ENCODE measurements around the gene CRCP. TPM values are rescaled to one million over a fixed set of nuclear protein-coding genes. Genes with fewer than 3 reads are reported as not detected.
A peak's percentile ranks its signal among the peaks of the same experiment; 100 is the strongest.

Gene CRCP
- total and polyA plus RNA-seq, 10 donors = 11.5 to 46.2 (median 41.7) TPM

DNA sequence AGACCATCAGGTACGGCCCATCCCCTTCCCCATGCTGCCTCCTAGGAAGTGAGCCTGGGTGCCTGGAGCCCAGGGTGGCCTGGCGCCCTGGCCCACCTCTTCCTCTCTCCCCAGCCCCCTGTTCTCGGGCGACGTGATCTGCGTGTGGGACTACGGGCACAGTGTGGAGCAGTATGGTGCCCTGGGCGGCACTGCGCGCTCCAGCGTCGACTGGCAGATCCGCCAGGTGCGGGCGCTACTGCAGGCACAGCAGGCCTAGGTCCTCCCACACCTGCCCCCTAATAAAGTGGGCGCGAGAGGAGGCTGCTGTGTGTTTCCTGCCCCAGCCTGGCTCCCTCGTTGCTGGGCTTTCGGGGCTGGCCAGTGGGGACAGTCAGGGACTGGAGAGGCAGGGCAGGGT, 22.0 kb upstream of the CRCP start:
- intact Hi-C loops (cut with DNase I; ENCODE audit: low total_unique reads) = no loop called here
- no peak for DNase-seq
- 95 to 99% (median 97%) methylated on average over 11 to 19 of the region's 19 CpGs for WGBS, 5 donors

DNA sequence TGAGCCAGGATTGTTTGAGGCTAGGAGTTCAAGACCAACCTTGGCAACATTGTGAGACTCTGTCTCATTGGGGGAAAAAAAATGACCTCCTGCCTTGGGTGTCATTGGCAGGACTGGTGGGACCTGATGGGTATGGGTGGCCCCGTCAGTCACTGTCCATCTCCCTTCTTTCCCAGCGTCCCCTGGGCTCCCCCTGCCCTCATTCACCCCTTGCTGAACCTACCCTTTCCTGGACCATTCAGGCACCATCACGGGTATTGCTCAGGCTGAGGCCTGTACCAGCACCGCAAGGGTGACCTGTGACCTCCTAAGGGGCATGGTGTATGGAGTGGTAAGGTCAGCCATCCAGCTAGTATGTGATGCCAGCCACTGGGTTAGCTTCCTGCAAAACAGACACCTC, 19.6 kb upstream of the CRCP start:
- Histone ChIP-seq H3K4me3 (no peak overlapping the region), H3K9me3 (no peaks in the 10 kb centered on the region), H3K27me3 (replicated peaks in 1 of 7) (no peaks in the 10 kb centered on the region), H3K27ac (no peak overlapping the region), H3K4me1 (peaks cover 0 to 7% (median 5%) of the 10 kb centered on the region in 6 donors), H3K36me3 (peaks cover 0 to 42% (median 9%) of the 10 kb centered on the region in 6 donors)
- 89 to 99% (median 93%) methylated on average over 3 to 4 of the region's 4 CpGs for WGBS, 5 donors
- intact Hi-C loops (cut with DNase I; ENCODE audit: low total_unique reads) = no loop called here
- DNase-seq = no peak
- TF ChIP-seq POLR2A (IDR thresholded peaks at IDR 0.05) (no peak), POLR2AphosphoS5 (IDR thresholded peaks at IDR 0.05) (no peak)
- TF ChIP-seq, protein P1, sequence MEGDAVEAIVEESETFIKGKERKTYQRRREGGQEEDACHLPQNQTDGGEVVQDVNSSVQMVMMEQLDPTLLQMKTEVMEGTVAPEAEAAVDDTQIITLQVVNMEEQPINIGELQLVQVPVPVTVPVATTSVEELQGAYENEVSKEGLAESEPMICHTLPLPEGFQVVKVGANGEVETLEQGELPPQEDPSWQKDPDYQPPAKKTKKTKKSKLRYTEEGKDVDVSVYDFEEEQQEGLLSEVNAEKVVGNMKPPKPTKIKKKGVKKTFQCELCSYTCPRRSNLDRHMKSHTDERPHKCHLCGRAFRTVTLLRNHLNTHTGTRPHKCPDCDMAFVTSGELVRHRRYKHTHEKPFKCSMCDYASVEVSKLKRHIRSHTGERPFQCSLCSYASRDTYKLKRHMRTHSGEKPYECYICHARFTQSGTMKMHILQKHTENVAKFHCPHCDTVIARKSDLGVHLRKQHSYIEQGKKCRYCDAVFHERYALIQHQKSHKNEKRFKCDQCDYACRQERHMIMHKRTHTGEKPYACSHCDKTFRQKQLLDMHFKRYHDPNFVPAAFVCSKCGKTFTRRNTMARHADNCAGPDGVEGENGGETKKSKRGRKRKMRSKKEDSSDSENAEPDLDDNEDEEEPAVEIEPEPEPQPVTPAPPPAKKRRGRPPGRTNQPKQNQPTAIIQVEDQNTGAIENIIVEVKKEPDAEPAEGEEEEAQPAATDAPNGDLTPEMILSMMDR (IDR thresholded peaks at IDR 0.05 in 8 of 11, conservative IDR thresholded peaks at IDR 0.05 in 3 of 11) = no peak

More for the DNA sequence above, 22.0 kb upstream of the CRCP start:
- Histone ChIP-seq H3K4me1 (no peaks in the 10 kb centered on the region), H3K36me3 (peaks cover 0 to 64% (median 10%) of the 10 kb centered on the region in 6 donors), H3K27ac (no peak overlapping the region), H3K4me3 (no peak overlapping the region), H3K27me3 (replicated peaks in 1 of 7) (no peaks in the 10 kb centered on the region), H3K9me3 (no peaks in the 10 kb centered on the region)
- TF ChIP-seq POLR2AphosphoS5 (IDR thresholded peaks at IDR 0.05) = peak in 1 of 3 donors; percentile 52
- TF ChIP-seq, protein P1 (IDR thresholded peaks at IDR 0.05 in 8 of 11, conservative IDR thresholded peaks at IDR 0.05 in 3 of 11) = no peak

DNA sequence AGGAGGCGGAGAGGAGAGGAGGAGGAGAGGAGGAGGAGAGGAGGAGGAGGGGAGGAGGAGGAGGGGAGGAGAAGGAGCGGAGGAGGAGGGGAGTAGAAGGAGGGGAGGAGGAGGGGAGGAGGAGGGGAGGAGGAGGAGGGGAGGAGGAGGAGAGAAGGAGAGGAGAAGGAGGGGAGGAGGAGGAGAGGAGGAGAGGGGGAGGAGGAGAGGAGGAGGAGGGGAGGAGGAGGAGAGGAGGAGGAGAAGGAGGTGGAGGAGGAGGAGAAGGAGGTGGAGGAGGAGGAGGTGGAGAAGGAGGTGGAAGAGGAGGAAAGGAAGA, 15.5 kb upstream of the CRCP start:
- H3K27me3 ChIP-seq (replicated peaks in 1 of 7) = no peaks in the 10 kb centered on the region
- DNase-seq = no peak
- H3K36me3 ChIP-seq = peaks cover 0 to 6% (median 0%) of the 10 kb centered on the region in 6 donors
- 67 to 87% methylated on average over 1 to 2 of the region's 2 CpGs; no CpG with 5 or more reads in 3 of the 5 donors for WGBS, 5 donors
- no peaks in the 10 kb centered on the region for H3K9me3 ChIP-seq
- TF ChIP-seq, protein P1 (IDR thresholded peaks at IDR 0.05 in 8 of 11, conservative IDR thresholded peaks at IDR 0.05 in 3 of 11) = no peak
- H3K27ac ChIP-seq = peak overlapping the region in 3 of 8 donors; percentile 75 to 83 (median 77)
- H3K4me1 ChIP-seq = peaks cover 0 to 16% (median 13%) of the 10 kb centered on the region in 6 donors
- intact Hi-C loops (cut with DNase I; ENCODE audit: low total_unique reads) = no loop called here
- no peak overlapping the region for H3K4me3 ChIP-seq

DNA sequence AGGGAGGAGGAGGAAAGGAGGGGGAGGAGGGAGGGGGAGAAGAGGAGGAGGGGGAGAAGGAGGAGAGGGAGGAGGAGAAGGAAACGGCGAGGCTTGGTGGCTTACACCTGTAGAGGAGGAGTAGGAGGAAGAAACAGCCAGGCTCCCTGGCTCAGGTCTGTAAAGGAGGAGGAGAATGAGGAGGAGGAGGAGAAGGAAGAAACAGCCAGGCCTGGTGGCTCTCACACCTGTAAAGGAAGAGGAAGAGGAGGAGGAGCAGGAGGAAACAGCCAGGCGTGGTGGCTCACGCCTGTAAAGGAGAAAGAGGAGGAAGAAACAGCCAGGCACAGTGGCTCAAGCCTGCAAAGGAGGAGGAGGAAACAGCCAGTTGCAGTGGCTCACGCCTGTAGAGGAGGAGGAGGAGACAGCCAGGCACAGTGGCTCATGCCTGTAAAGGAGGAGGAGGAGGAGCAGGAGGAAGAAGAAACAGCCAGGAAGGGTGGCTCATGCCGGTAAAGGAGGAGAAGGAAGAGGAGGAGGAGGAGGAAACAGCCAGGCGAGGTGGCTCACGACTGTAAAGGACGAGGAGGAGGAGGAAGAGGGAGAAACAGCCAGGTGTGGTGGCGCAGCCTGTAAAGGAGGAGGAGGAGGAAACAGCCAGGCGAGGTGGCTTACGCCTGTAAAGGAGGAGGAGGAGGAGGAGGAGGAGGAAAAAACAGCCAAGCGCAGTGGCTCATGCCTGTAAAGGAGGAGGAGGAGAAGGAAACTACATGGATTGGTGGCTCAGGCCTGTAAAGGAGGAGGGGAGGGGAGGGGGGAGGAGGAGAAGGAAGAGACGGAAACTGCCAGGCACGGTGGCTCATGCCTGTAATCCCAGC, 14.9 kb upstream of the CRCP start:
- Histone ChIP-seq H3K4me1 (peaks cover 0 to 16% (median 13%) of the 10 kb centered on the region in 6 donors), H3K36me3 (peaks cover 0 to 6% (median 0%) of the 10 kb centered on the region in 6 donors), H3K27ac (peak overlapping the region; percentile 27 to 84 (median 75)), H3K27me3 (replicated peaks in 1 of 7) (no peaks in the 10 kb centered on the region), H3K4me3 (peak overlapping the region in 7 of 8 donors; percentile 5 to 59 (median 29)), H3K9me3 (no peaks in the 10 kb centered on the region)
- WGBS, 5 donors = 1 to 4% (median 3%) methylated on average over 15 of the region's 15 CpGs
- intact Hi-C loops (cut with DNase I; ENCODE audit: low total_unique reads) = no loop called here
- TF ChIP-seq, protein P1 (IDR thresholded peaks at IDR 0.05 in 8 of 11, conservative IDR thresholded peaks at IDR 0.05 in 3 of 11) = no peak
- TF ChIP-seq POLR2AphosphoS5 (IDR thresholded peaks at IDR 0.05) = peak in 2 of 3 donors; percentile 32 to 37
- peak; percentile 81 for DNase-seq

All from spleen (tissue), 11 donors.